ENCODE results near the gene HSPA12B. TPM values are rescaled to one million over a fixed set of nuclear protein-coding genes. Genes with fewer than 3 reads are reported as not detected.

HSPA12B gene
- total and polyA plus RNA-seq, 2 donors (not counting 3 experiments of a cell fraction or from before 2014, with no cell fraction given), result 3.7 to 6.6 TPM

DNA sequence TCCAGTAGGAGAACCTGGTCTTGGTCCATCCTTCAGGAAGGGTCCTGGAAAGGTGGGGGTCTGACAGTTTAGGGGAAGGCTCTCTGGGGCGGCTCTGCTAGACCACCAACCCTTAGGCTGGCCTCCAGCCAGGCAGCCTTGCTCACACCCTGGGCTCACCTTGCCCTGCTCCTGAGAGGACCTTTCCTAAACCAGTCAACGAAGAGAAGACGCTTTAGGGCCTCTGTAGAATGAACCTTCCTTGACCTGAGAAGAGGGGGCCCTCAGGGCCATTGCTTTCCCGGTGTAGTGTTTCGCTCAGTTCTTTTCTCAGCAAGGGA is 64.7 kb downstream of the HSPA12B start:
- H3K27ac ChIP-seq (ENCODE audit: insufficient read depth, low read depth, low read length), result no peak overlapping the region
- no peak for FAIRE-seq
- TSS peak; percentile 35 for BruUV-seq (replicated peaks)
- H3K79me2 ChIP-seq (ENCODE audit: control insufficient read depth, insufficient read depth, low read length), result peaks cover 25% of the 10 kb centered on the region
- H3K4me2 ChIP-seq (ENCODE audit: insufficient read depth, low read length), result peak overlapping the region; percentile 68
- no peaks in the 10 kb centered on the region for H3K9me3 ChIP-seq (replicated peaks; ENCODE audit: control insufficient read depth, insufficient read depth, low read length)
- no peak overlapping the region for H2AFZ ChIP-seq (ENCODE audit: low read depth, low read length)
- DNase-seq (ENCODE audit: low read depth, low spot score), result no peak
- no peaks in the 10 kb centered on the region for H3K9me1 ChIP-seq (replicated peaks; ENCODE audit: control insufficient read depth, extremely low read depth, insufficient read depth, low read length)
- no peaks in the 10 kb centered on the region for H4K20me1 ChIP-seq (replicated peaks; ENCODE audit: control insufficient read depth, extremely low read depth, insufficient read depth, low read length)
- TF ChIP-seq MYC (IDR thresholded peaks at IDR 0.05; ENCODE audit: low read depth, low read length) (no peak), FOS (IDR thresholded peaks at IDR 0.05; ENCODE audit: borderline replicate concordance, insufficient read depth, low read length) (no peak), POLR2AphosphoS5 (IDR thresholded peaks at IDR 0.05; ENCODE audit: insufficient read depth, low read depth, low read length) (no peak), POLR2A (IDR thresholded peaks at IDR 0.05; ENCODE audit: low read depth, low read length) (no peak), JUN (IDR thresholded peaks at IDR 0.05; ENCODE audit: borderline replicate concordance, insufficient read depth, insufficient read length, low read depth) (no peak), GATA2 (IDR thresholded peaks at IDR 0.05; ENCODE audit: insufficient read depth, insufficient read length, low read depth, low read length) (no peak), EZH2 (IDR thresholded peaks at IDR 0.05; ENCODE audit: borderline replicate concordance, low read depth, low read length, severe bottlenecking) (no peak)
- TF ChIP-seq, protein P1, sequence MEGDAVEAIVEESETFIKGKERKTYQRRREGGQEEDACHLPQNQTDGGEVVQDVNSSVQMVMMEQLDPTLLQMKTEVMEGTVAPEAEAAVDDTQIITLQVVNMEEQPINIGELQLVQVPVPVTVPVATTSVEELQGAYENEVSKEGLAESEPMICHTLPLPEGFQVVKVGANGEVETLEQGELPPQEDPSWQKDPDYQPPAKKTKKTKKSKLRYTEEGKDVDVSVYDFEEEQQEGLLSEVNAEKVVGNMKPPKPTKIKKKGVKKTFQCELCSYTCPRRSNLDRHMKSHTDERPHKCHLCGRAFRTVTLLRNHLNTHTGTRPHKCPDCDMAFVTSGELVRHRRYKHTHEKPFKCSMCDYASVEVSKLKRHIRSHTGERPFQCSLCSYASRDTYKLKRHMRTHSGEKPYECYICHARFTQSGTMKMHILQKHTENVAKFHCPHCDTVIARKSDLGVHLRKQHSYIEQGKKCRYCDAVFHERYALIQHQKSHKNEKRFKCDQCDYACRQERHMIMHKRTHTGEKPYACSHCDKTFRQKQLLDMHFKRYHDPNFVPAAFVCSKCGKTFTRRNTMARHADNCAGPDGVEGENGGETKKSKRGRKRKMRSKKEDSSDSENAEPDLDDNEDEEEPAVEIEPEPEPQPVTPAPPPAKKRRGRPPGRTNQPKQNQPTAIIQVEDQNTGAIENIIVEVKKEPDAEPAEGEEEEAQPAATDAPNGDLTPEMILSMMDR (IDR thresholded peaks at IDR 0.05; ENCODE audit: extremely low read depth in 1 of 2, insufficient read depth in 1 of 2, low read depth in 1 of 2, low read length in 2 of 2), result no peak
- TF ChIP-seq, protein P2, sequence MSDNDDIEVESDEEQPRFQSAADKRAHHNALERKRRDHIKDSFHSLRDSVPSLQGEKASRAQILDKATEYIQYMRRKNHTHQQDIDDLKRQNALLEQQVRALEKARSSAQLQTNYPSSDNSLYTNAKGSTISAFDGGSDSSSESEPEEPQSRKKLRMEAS (IDR thresholded peaks at IDR 0.05; ENCODE audit: insufficient read depth, insufficient read length), result no peak
- peak overlapping the region; percentile 66 to 90 (median 69) for H3K4me3 ChIP-seq (replicated peaks in 1 of 3; ENCODE audit: insufficient read depth in 1 of 3, low read depth in 1 of 3, low read length in 3 of 3)
- ChIA-PET POLR2A (no interaction called here), CTCF (no interaction called here)
- no peaks in the 10 kb centered on the region for H3K27me3 ChIP-seq (ENCODE audit: control insufficient read depth in 2 of 2, insufficient read depth in 2 of 2, low read length in 2 of 2)
- intact Hi-C loops (cut with micrococcal nuclease) (no loop called here), dilution Hi-C loops (cut with MboI; ENCODE audit: extremely low pct_ligation_motif_present, low sequenced_read_pairs) (no loop called here)
- peaks cover 20% of the 10 kb centered on the region for H3K4me1 ChIP-seq (ENCODE audit: control insufficient read depth, extremely low read depth, insufficient read depth, low read length)
- peaks cover 0 to 12% of the 10 kb centered on the region in 2 experiments for H3K36me3 ChIP-seq (ENCODE audit: control insufficient read depth in 2 of 2, extremely low read depth in 1 of 2, insufficient read depth in 2 of 2, low read length in 2 of 2)
- peak overlapping the region; percentile 58 for H3K9ac ChIP-seq (replicated peaks; ENCODE audit: extremely low read depth, insufficient read depth, low read length)
